ENCODE measurements around the gene CDC16. TPM values are rescaled to one million over a fixed set of nuclear protein-coding genes. Genes with fewer than 3 reads are reported as not detected.
"Not testable (repeated sequence)": the region's sequence is repeated elsewhere in the genome, so short reads cannot be mapped to it uniquely, and the experiment has no call there.

Gene CDC16
- total RNA-seq, 1 experiment from 2014 or later: 28.6 TPM

GRCh38 chr13:114226699-114227323, 7.9 kb upstream of the CDC16 start:
- DNase-seq (ENCODE audit: low spot score): peak; percentile 98

GRCh38 chr13:114227528-114227927, 7.2 kb upstream of the CDC16 start:
- no peak for DNase-seq (ENCODE audit: low spot score)

GRCh38 chr13:114228176-114228575, 6.5 kb upstream of the CDC16 start:
- DNase-seq (ENCODE audit: low spot score): no peak

- DNase-seq (ENCODE audit: low spot score): no peak
Measured at GRCh38 chr13:114229506-114229905, 5.2 kb upstream of the CDC16 start.

GRCh38 chr13:114230117-114230516, 4.6 kb upstream of the CDC16 start:
- DNase-seq (ENCODE audit: low spot score): no peak

- no peak for DNase-seq (ENCODE audit: low spot score)
Measured at GRCh38 chr13:114230575-114230974, 4.1 kb upstream of the CDC16 start.

- DNase-seq (ENCODE audit: low spot score): no peak
Measured at GRCh38 chr13:114231886-114232285, 2.8 kb upstream of the CDC16 start.

GRCh38 chr13:114234266-114234644, 442 bp upstream of the CDC16 start:
- DNase-seq (ENCODE audit: low spot score): no peak

- no peak for DNase-seq (ENCODE audit: low spot score)
Measured at GRCh38 chr13:114235697-114236096, 1.0 kb downstream of the CDC16 start.

- no peak for DNase-seq (ENCODE audit: low spot score)
Measured at GRCh38 chr13:114236227-114236626, 1.5 kb downstream of the CDC16 start.

- no peak for DNase-seq (ENCODE audit: low spot score)
Measured at GRCh38 chr13:114237415-114238112, 2.9 kb downstream of the CDC16 start.

- no peak for DNase-seq (ENCODE audit: low spot score)
Measured at GRCh38 chr13:114241918-114242317, 7.2 kb downstream of the CDC16 start.

- DNase-seq (ENCODE audit: low spot score): no peak
Measured at GRCh38 chr13:114243971-114244370, 9.3 kb downstream of the CDC16 start.

- peak; percentile 34 for DNase-seq (ENCODE audit: low spot score)
Measured at GRCh38 chr13:114244637-114245036, 9.9 kb downstream of the CDC16 start.

- no peak for DNase-seq (ENCODE audit: low spot score)
Measured at GRCh38 chr13:114248011-114248410, 13.3 kb downstream of the CDC16 start.

- DNase-seq (ENCODE audit: low spot score): no peak
Measured at GRCh38 chr13:114249077-114249476, 14.4 kb downstream of the CDC16 start.

GRCh38 chr13:114251639-114252440, 17.1 kb downstream of the CDC16 start:
- DNase-seq (ENCODE audit: low spot score): not testable (repeated sequence)

- no peak for DNase-seq (ENCODE audit: low spot score)
Measured at GRCh38 chr13:114256547-114256946, 21.9 kb downstream of the CDC16 start.

- DNase-seq (ENCODE audit: low spot score): no peak
Measured at GRCh38 chr13:114257014-114257413, 22.3 kb downstream of the CDC16 start.

GRCh38 chr13:114258589-114258988, 23.9 kb downstream of the CDC16 start:
- DNase-seq (ENCODE audit: low spot score): no peak

- DNase-seq (ENCODE audit: low spot score): no peak
Measured at GRCh38 chr13:114259374-114259773, 24.7 kb downstream of the CDC16 start.

GRCh38 chr13:114259974-114260373, 25.3 kb downstream of the CDC16 start:
- DNase-seq (ENCODE audit: low spot score): no peak

GRCh38 chr13:114260814-114261213, 26.1 kb downstream of the CDC16 start:
- no peak for DNase-seq (ENCODE audit: low spot score)

Measured in HT-29 (cell line).